Fibroblast of the aortic adventitia (primary cell): ENCODE data around the gene NDUFAF5. TPM values are rescaled to one million over a fixed set of nuclear protein-coding genes. Genes with fewer than 3 reads are reported as not detected.
"Not testable (repeated sequence)": the region's sequence is repeated elsewhere in the genome, so short reads cannot be mapped to it uniquely, and the experiment has no call there.

Experiments used
- DNase-seq: peaks from one replicate; pipeline ENCODE4 v3.0.0-alpha.2; 2010; ENCODE audit warnings: low read depth
- H3K4me3 ChIP-seq: 2 replicates; pipeline ENCODE4 v1.5.1; 2011; ENCODE audit warnings: low read depth, mild to moderate bottlenecking, control low read depth, low read length, moderate library complexity
- total RNA-seq: library from RNA; depleted of rRNA; stranded (reverse); fragments of >200 nt; gene quantifications from 2 replicates; pipeline ENCODE4 v1.2.3, GENCODE V29; 2012; ENCODE audit warnings: low replicate concordance
- TF ChIP-seq, protein P1 (sequence below): IDR thresholded peaks from 2 replicates; pipeline ENCODE4 v1.5.1; 2011; ENCODE audit warnings: mild to moderate bottlenecking, low read length, control low read depth, inconsistent platforms; ENCODE audit not compliant: insufficient read depth

The NDUFAF5 gene
- total RNA-seq, 1 donor: 13.9 TPM

DNA sequence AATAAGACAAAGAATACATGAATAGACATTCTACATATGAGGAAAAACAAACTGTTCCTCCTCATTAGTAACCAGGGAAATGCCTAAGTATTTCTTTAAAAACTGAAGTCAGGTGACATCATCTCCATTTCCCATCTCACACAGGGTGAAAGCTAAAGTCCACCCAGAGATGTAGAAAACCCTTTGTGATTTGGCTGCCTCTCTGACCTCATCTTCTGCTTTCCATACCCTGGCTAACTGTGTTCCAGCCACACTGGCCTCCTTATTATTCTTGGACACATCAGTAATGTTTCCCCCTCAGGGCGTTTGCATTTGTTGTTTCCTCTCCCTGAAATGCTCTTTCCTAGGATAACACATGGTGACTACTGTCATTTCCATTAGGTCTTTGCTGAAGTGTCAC is 40.5 kb upstream of the NDUFAF5 start:
- no peak overlapping the region for H3K4me3 ChIP-seq
- DNase-seq: no peak
- TF ChIP-seq, protein P1, sequence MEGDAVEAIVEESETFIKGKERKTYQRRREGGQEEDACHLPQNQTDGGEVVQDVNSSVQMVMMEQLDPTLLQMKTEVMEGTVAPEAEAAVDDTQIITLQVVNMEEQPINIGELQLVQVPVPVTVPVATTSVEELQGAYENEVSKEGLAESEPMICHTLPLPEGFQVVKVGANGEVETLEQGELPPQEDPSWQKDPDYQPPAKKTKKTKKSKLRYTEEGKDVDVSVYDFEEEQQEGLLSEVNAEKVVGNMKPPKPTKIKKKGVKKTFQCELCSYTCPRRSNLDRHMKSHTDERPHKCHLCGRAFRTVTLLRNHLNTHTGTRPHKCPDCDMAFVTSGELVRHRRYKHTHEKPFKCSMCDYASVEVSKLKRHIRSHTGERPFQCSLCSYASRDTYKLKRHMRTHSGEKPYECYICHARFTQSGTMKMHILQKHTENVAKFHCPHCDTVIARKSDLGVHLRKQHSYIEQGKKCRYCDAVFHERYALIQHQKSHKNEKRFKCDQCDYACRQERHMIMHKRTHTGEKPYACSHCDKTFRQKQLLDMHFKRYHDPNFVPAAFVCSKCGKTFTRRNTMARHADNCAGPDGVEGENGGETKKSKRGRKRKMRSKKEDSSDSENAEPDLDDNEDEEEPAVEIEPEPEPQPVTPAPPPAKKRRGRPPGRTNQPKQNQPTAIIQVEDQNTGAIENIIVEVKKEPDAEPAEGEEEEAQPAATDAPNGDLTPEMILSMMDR: no peak

GRCh38 chr20:13745784-13746183 is 39.0 kb upstream of the NDUFAF5 start:
- no peak for DNase-seq
- no peak overlapping the region for H3K4me3 ChIP-seq
- TF ChIP-seq, protein P1: no peak

DNA sequence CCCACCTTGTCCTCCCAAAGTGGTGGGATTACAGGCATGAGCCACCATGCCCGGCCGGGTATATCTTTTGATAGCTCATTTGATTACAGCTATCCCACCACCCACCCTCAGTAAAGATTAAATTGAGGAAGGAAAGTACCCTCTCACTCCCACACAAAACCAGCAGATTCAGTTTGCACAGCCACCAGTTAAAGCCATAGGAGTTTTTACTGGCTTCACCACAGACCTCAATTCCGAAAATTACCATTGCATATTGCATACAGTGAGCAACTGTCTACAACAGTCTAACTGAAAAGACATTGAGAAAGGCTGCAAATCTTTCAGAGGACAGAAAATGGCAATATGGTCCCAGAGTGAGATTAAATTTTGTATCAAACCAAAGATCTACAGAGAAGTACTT is 35.0 kb upstream of the NDUFAF5 start:
- no peak for DNase-seq
- TF ChIP-seq, protein P1: no peak
- no peak overlapping the region for H3K4me3 ChIP-seq

- TF ChIP-seq, protein P1: no peak
- DNase-seq: no peak
- H3K4me3 ChIP-seq: no peak overlapping the region
These were observed 31.3 kb upstream of the NDUFAF5 start for GRCh38 chr20:13753436-13754036.

GRCh38 chr20:13755809-13756208 is 29.0 kb upstream of the NDUFAF5 start:
- no peak overlapping the region for H3K4me3 ChIP-seq
- DNase-seq: peak; percentile 27
- TF ChIP-seq, protein P1: peak; percentile 8

GRCh38 chr20:13756551-13756950 is 28.3 kb upstream of the NDUFAF5 start:
- no peak for DNase-seq
- TF ChIP-seq, protein P1: no peak
- H3K4me3 ChIP-seq: no peak overlapping the region

- no peak for DNase-seq
- no peak overlapping the region for H3K4me3 ChIP-seq
- TF ChIP-seq, protein P1: no peak
These were observed 25.9 kb upstream of the NDUFAF5 start for GRCh38 chr20:13758884-13759283.

GRCh38 chr20:13760451-13760946 is 24.3 kb upstream of the NDUFAF5 start:
- H3K4me3 ChIP-seq, DNase-seq: not testable (repeated sequence)
